ENCODE results near the gene TPSB2. TPM values are rescaled to one million over a fixed set of nuclear protein-coding genes. Genes with fewer than 3 reads are reported as not detected.
"Not testable (repeated sequence)": the region's sequence is repeated elsewhere in the genome, so short reads cannot be mapped to it uniquely, and the experiment has no call there.

The TPSB2 gene
- total RNA-seq, 2 experiments from 2014 or later: not detected

DNA sequence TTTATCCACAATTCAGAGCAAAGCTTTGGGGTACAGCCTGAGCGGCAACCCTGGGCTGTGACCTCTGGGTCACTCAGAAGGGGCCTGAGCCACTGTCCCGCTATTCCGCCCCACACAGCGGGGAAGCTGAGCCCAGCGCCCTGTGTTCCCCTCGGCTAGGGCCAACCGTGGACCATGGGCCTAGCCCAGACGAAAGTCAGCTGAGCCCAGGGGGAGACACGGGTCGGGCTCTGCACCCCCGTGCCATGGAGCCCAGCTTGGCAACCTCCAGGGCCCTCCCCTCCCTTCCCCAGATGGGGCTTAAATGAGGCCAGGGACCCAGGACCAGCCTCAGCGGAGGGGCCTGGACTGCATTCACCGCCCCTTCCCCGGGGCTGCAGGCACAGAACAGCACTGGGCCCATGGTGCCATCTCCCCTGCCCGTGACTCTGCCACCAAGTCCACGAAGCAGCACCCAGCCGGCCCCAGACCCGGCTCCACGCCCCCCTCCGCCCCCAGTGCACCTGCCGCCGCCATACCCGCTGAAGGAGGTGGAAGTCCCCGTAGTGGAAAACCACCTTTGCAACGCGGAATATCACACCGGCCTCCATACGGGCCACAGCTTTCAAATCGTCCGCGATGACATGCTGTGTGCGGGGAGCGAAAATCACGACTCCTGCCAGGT lies 27.7 kb upstream of the TPSB2 start:
- Mint-ChIP-seq H3K4me1 (peaks cover 2% of the 10 kb centered on the region), H3K9me3 (no peaks in the 10 kb centered on the region), H3K36me3 (ENCODE audit: low read depth) (no peaks in the 10 kb centered on the region), H3K27me3 (peaks cover 15% of the 10 kb centered on the region), H3K4me3 (no peak overlapping the region), H3K27ac (no peak overlapping the region)
- DNase-seq: no peak
- POLR2A ChIA-PET: no interaction called here
- CTCF ChIA-PET: no interaction called here

GRCh38 chr16:1256874-1257322 lies 26.9 kb upstream of the TPSB2 start:
- no peak overlapping the region for H3K27ac Mint-ChIP-seq
- no peak overlapping the region for H3K4me3 Mint-ChIP-seq
- H3K36me3 Mint-ChIP-seq (ENCODE audit: low read depth): no peaks in the 10 kb centered on the region
- CTCF ChIA-PET: no interaction called here
- no peak for DNase-seq
- peaks cover 2% of the 10 kb centered on the region for H3K4me1 Mint-ChIP-seq
- H3K9me3 Mint-ChIP-seq: no peaks in the 10 kb centered on the region
- peaks cover 14% of the 10 kb centered on the region for H3K27me3 Mint-ChIP-seq
- POLR2A ChIA-PET: no interaction called here

DNA sequence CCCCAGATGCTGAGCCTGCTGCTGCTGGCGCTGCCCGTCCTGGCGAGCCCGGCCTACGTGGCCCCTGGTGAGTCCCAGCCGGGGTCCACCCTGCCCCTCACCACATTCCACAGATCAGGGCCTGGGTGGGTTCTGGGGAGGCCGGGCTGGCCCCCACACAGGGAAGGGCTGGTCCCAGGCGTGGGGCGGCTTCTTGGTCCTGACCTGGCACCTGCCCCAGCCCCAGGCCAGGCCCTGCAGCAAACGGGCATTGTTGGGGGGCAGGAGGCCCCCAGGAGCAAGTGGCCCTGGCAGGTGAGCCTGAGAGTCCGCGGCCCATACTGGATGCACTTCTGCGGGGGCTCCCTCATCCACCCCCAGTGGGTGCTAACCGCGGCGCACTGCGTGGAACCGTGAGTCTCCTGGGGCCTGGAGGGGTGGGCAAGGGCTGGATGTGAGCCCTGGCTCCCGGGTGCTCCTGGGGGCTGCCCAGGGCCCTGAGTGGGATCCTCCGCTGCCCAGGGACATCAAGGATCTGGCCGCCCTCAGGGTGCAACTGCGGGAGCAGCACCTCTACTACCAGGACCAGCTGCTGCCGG lies 26.4 kb upstream of the TPSB2 start:
- H3K27me3 Mint-ChIP-seq: peaks cover 11% of the 10 kb centered on the region
- H3K27ac Mint-ChIP-seq; H3K4me3 Mint-ChIP-seq; H3K36me3 Mint-ChIP-seq (ENCODE audit: low read depth); POLR2A ChIA-PET; CTCF ChIA-PET; H3K4me1 Mint-ChIP-seq; H3K9me3 Mint-ChIP-seq; DNase-seq: not testable (repeated sequence)

- H3K4me3 Mint-ChIP-seq; H3K27me3 Mint-ChIP-seq; H3K9me3 Mint-ChIP-seq; H3K36me3 Mint-ChIP-seq (ENCODE audit: low read depth); POLR2A ChIA-PET; DNase-seq; H3K27ac Mint-ChIP-seq; H3K4me1 Mint-ChIP-seq; CTCF ChIA-PET: not testable (repeated sequence)
Observed at GRCh38 chr16:1255276-1256122, 25.5 kb upstream of the TPSB2 start, which contains the start of gene TPSD1. TPSD1 (plus strand) TSS chr16:1256069; CDS start chr16:1256281, 212 bp downstream.

DNA sequence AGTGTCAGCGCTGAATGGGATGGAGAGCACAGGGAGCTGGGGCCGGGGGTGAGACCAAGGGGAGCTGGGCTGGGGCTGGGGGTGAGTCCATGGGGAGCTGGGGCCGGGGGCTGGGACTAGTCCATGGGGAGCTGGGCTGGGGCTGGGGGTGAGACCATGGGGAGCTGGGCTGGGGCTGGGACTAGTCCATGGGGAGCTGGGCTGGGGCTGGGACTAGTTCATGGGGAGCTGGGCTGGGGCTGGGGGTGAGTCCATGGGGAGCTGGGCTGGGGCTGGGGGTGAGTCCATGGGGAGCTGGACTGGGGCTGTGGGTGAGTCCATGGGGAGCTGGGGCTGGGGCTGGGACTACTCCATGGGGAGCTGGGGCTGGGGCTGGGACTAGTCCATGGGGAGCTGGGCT lies 24.8 kb upstream of the TPSB2 start:
- H3K9me3 Mint-ChIP-seq; CTCF ChIA-PET; H3K27ac Mint-ChIP-seq; H3K27me3 Mint-ChIP-seq; H3K36me3 Mint-ChIP-seq (ENCODE audit: low read depth); H3K4me1 Mint-ChIP-seq; POLR2A ChIA-PET; DNase-seq; H3K4me3 Mint-ChIP-seq: not testable (repeated sequence)

DNA sequence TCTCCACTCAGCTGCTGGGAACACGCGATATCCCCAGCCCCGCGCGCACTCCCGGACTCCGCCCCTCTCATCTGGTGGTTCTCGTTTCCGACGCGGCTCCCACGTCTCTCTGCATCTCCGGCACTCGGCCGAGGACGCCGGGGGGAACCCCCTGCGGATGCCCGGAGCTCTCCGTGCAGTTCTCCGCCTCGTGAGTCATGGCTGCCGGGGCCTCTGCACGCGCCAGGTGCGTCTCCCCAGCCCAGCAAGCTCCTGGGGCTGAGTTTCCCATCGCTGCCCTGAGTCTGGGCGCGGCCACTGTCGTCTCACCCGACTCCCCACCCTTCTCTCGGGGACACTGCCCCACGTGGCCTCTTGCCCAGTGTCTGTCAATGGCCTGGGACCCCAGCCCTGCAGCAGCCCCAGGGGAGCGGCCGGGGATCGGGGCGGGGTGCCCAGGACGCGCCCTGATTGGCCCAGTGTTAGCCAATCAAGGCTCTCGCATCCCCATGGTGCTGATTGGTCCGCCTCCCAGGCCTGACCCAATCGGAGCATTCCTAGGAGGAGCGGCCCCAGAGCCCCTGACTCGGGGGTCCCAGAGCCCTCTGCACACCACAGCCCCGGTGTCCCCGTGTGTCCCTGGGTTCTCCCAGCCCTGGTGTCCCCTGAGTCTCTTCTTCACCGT lies 23.8 kb upstream of the TPSB2 start:
- POLR2A ChIA-PET; H3K4me1 Mint-ChIP-seq; H3K36me3 Mint-ChIP-seq (ENCODE audit: low read depth); DNase-seq; H3K27ac Mint-ChIP-seq; H3K27me3 Mint-ChIP-seq; H3K9me3 Mint-ChIP-seq; CTCF ChIA-PET; H3K4me3 Mint-ChIP-seq: not testable (repeated sequence)

DNA sequence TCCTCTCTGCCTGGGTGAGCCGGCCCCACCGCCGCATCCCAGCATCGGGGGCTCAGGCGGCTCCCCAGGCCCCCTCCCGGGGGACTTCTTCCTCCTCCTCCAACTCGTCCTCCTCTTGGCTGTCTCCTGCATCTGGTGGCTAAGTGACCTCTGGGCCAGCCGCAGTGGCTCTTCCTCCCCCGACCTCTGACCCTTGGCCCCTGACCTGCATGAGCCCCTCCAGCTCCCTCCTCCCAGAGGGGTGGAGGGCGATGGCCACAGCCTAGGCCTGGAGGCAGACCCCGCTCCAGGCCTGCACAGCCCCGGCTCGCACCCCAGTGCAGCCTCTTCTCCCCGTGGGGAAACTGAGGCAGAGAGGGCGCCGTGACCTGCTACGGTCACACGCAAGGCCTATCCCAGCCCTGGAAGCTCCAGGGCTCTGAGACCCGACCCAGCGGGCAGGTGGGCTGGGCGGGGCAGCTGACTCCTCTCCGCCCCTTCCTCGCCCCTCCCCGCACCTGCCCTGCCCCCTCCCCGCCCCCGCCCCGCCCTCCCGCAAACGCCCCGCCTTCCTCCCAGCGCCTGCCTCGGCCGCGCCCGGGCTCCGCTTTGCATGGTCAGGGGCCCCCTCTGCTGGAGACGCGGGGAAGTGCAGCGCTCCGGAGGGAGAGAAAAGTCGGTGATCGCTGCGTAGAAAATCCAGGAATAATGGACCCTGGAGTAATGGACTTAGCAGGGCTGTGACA lies 19.2 kb upstream of the TPSB2 start:
- POLR2A ChIA-PET; H3K27ac Mint-ChIP-seq; H3K4me3 Mint-ChIP-seq; H3K9me3 Mint-ChIP-seq; H3K27me3 Mint-ChIP-seq; DNase-seq; H3K4me1 Mint-ChIP-seq; CTCF ChIA-PET; H3K36me3 Mint-ChIP-seq (ENCODE audit: low read depth): not testable (repeated sequence)

DNA sequence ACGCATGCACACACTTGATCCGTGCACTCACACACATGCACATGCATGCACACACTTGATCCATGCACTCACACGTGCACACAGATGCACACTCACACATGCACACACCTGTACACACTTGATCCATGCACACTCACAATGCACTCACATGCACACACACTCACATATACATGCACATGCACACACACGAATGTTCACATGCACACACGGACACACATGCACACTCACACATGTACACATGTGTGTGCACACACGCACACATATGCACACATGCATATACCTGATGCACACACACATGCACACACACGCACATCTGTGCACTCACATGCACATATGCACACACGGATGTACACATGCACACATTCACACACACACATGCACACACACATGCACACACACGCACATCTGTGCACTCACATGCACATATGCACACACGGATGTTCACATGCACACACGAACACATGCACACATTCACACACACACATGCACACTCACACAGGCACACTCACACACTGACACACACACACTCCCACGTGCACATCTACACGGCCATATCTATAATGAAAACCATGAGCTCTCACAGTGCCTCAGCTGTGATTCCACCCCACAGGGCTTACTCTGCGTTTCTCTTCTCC lies 18.0 kb upstream of the TPSB2 start:
- H3K27ac Mint-ChIP-seq; H3K36me3 Mint-ChIP-seq (ENCODE audit: low read depth); H3K4me3 Mint-ChIP-seq; H3K27me3 Mint-ChIP-seq; H3K9me3 Mint-ChIP-seq; POLR2A ChIA-PET; H3K4me1 Mint-ChIP-seq; DNase-seq: not testable (repeated sequence)
- CTCF ChIA-PET: interaction anchor here (0.7 kb wide), 1 partner anchor 125 kb away, joined by 3 read pairs; no protein-coding TSS in a partner anchor

DNA sequence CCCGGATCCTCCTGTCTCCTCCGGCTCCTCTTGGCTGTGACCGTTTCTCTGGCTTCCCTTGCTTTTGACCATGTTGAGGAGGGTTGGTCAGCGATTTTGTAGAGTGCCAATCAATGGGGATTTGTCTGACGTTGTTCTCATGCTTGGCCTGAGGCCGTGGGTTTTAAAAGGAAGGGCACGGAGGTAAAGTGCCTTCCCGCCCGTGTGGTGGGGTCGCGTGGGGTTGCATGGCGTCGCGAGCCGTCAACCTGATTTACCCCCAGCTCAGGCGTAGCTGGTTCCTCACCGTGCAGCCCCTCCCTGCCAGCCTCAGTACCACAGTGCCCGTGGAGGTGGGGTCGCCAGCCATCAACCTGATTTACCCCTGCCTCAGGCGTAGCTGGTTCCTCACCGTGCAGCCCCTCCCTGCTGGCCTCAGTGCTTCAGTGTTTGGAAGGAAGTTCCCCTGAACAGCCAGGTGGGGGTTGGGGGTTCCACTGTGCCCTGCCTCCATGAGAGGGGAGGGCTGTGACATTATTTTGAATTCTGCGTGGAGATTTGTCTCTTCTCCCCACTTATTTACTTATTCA lies 15.6 kb upstream of the TPSB2 start:
- Mint-ChIP-seq H3K27me3 (no peaks in the 10 kb centered on the region), H3K4me1 (peaks cover 10% of the 10 kb centered on the region), H3K27ac (no peak overlapping the region), H3K9me3 (no peaks in the 10 kb centered on the region), H3K4me3 (no peak overlapping the region), H3K36me3 (ENCODE audit: low read depth) (no peaks in the 10 kb centered on the region)
- ChIA-PET CTCF (interaction anchor here (1.0 kb wide), 1 partner anchor 59 kb away, joined by 3 read pairs; no protein-coding TSS in a partner anchor), POLR2A (no interaction called here)
- no peak for DNase-seq

DNA sequence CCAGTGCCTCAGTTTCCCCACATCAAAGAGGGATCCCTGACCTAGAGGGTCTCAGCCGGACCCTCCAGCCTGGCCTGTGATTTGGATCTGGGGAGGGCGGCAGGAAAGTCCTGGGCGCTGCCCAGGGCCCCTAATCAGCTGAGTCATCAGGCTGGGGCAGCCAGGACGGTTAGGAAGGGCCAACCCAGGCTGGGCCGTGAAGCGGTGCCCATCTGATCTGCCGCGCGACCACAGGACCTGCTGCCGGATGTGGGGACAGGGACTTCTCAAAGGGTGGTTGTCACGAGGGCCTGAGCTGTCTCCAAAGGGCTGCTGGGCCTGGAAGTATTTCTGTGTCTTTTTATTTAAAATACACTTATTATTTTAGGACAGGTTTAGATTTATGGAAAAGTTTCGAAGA lies 14.9 kb upstream of the TPSB2 start:
- no peak overlapping the region for H3K27ac Mint-ChIP-seq
- CTCF ChIA-PET: interaction anchor here (1.0 kb wide), 1 partner anchor 59 kb away, joined by 3 read pairs; no protein-coding TSS in a partner anchor
- H3K9me3 Mint-ChIP-seq: no peaks in the 10 kb centered on the region
- POLR2A ChIA-PET: no interaction called here
- no peak overlapping the region for H3K4me3 Mint-ChIP-seq
- no peaks in the 10 kb centered on the region for H3K36me3 Mint-ChIP-seq (ENCODE audit: low read depth)
- no peaks in the 10 kb centered on the region for H3K27me3 Mint-ChIP-seq
- H3K4me1 Mint-ChIP-seq: peaks cover 10% of the 10 kb centered on the region
- peak; percentile 47 for DNase-seq

DNA sequence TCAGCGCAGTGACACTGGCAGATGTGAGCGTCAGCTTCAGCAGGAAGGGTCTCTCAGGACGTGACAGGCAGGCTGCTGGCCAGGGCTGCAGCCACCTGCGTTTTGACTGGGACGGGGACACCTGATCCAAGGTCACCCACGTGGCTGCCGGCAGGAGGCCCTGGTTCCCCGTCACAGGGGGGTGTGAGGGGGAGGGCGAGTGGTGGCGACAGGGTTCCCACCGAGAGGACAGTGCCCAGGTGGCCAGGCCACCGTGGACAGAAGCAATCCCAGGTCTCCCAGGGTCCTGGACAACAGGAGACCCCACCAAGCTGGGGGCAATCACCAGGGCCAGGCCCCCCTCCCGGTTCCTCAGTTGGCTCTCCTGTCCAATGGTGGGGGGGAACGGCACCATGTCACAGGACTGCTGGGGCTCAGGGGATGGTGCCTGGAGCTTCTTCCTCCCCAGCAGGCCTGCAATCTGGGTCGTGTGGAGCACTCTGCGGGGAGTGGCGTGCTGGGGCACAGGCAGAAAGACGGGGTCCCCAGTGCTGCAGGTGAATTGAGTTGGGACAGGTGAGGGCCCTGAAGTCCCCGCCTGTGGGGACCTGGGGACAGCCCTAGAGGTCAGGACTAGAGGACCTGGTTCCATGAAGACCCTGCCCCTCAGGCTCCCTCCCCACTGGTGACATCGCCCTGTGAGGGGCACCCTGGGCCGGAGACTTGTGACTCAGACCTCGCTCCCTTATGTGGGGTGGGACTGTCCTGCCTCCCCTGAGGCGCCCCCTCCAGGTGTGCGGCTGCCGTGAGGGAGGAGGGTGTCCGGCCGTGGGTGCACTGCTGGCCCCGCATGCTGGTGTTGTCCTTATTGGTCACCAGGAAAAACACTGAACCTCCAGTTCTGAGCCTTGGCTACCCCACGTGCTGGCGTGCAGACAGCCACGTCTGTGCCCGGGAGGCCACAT lies 14.2 kb upstream of the TPSB2 start:
- H3K27ac Mint-ChIP-seq; H3K27me3 Mint-ChIP-seq; H3K4me1 Mint-ChIP-seq; H3K4me3 Mint-ChIP-seq; H3K36me3 Mint-ChIP-seq (ENCODE audit: low read depth); H3K9me3 Mint-ChIP-seq; POLR2A ChIA-PET; DNase-seq; CTCF ChIA-PET: not testable (repeated sequence)

Data from activated CD4-positive, alpha-beta T cell treated with anti-CD3 and anti-CD28 coated beads, Interleukin-2, amount 10 ng/mL, durations not matched to agents 7 days and 5 days (primary cell).